Measurements from ENCODE around the gene STEEP1.

The STEEP1 gene

GRCh38 chrX:119565107-119565663 is at the start of gene STEEP1:
STEEP1 (minus strand) TSS chrX:119565409; CDS start chrX:119565355, 54 bp downstream.
- peak; percentile 86 for DNase-seq (ENCODE audit: low spot score)

GRCh38 chrX:119614776-119615175 is 49.6 kb upstream of the STEEP1 start:
- no peak for DNase-seq (ENCODE audit: low spot score)

GRCh38 chrX:119607018-119607389 is 41.8 kb upstream of the STEEP1 start:
- DNase-seq (ENCODE audit: low spot score), result no peak

- peak; percentile 89 for DNase-seq (ENCODE audit: low spot score)
Measured at GRCh38 chrX:119606280-119607017, 41.2 kb upstream of the STEEP1 start, which contains the start of gene NKRF. NKRF (minus strand) TSS chrX:119606424.

- peak; percentile 32 for DNase-seq (ENCODE audit: low spot score)
Measured at GRCh38 chrX:119605464-119606279, 40.5 kb upstream of the STEEP1 start.

GRCh38 chrX:119604766-119605463 is 39.7 kb upstream of the STEEP1 start:
- no peak for DNase-seq (ENCODE audit: low spot score)

GRCh38 chrX:119602701-119603255 is 37.6 kb upstream of the STEEP1 start:
- DNase-seq (ENCODE audit: low spot score), result no peak

GRCh38 chrX:119589810-119590209 is 24.6 kb upstream of the STEEP1 start:
- no peak for DNase-seq (ENCODE audit: low spot score)

GRCh38 chrX:119583431-119584059 is 18.3 kb upstream of the STEEP1 start:
- no peak for DNase-seq (ENCODE audit: low spot score)

GRCh38 chrX:119579414-119579813 is 14.2 kb upstream of the STEEP1 start:
- no peak for DNase-seq (ENCODE audit: low spot score)

GRCh38 chrX:119574394-119575266 is 9.4 kb upstream of the STEEP1 start, which contains the start of gene UBE2A:
UBE2A (plus strand) TSS chrX:119574563; CDS start chrX:119574712, 149 bp downstream.
- DNase-seq (ENCODE audit: low spot score), result peak; percentile 92

- DNase-seq (ENCODE audit: low spot score), result peak; percentile 69
Measured at GRCh38 chrX:119573840-119574393, 8.7 kb upstream of the STEEP1 start.

GRCh38 chrX:119573222-119573621 is 8.0 kb upstream of the STEEP1 start:
- no peak for DNase-seq (ENCODE audit: low spot score)

- no peak for DNase-seq (ENCODE audit: low spot score)
Measured at GRCh38 chrX:119570351-119570835, 5.2 kb upstream of the STEEP1 start.

GRCh38 chrX:119552508-119552907 is 12.7 kb downstream of the STEEP1 start:
- no peak for DNase-seq (ENCODE audit: low spot score)

- no peak for DNase-seq (ENCODE audit: low spot score)
Measured at GRCh38 chrX:119549327-119550016, 15.7 kb downstream of the STEEP1 start.

GRCh38 chrX:119541188-119541587 is 24.0 kb downstream of the STEEP1 start:
- peak; percentile 55 for DNase-seq (ENCODE audit: low spot score)

GRCh38 chrX:119539872-119540271 is 25.3 kb downstream of the STEEP1 start:
- DNase-seq (ENCODE audit: low spot score), result no peak

- no peak for DNase-seq (ENCODE audit: low spot score)
Measured at GRCh38 chrX:119537487-119537886, 27.7 kb downstream of the STEEP1 start.

All from GM03348 (cell line).